Central memory CD8-positive, alpha-beta T cell (primary cell): Measurements from ENCODE around the gene PRKAR2B.
"Not testable (repeated sequence)": the region's sequence is repeated elsewhere in the genome, so short reads cannot be mapped to it uniquely, and the experiment has no call there.

Source experiments
- ATAC-seq: fragments of 150-1000 bp; cut with Tn5 transposase; replicated peaks from 2 replicates; pipeline ENCODE4 v1.10.0; 2022; ENCODE audit warnings: mild to moderate bottlenecking, moderate FRiP score, moderate number of reproducible peaks; ENCODE audit not compliant: poor library complexity, severe bottlenecking; ENCODE audit errors: extremely low read depth
- DNase-seq, 2 donors: peaks; one replicate each; pipeline ENCODE4 v3.0.0; 2021; ENCODE audit warnings: low spot score in 2 of 2
- H3K27ac Mint-ChIP-seq: one replicate; pipeline ENCODE4 v1.8.0; 2022; ENCODE audit warnings: low read depth, mild to moderate bottlenecking, moderate library complexity, mixed read lengths
- H3K27me3 Mint-ChIP-seq: one replicate; pipeline ENCODE4 v1.8.0; 2022; ENCODE audit warnings: mixed read lengths
- H3K36me3 Mint-ChIP-seq: one replicate; pipeline ENCODE4 v1.8.0; 2022; ENCODE audit warnings: mild to moderate bottlenecking, moderate library complexity, mixed read lengths; ENCODE audit not compliant: insufficient read depth
- H3K4me1 Mint-ChIP-seq: one replicate; pipeline ENCODE4 v1.8.0; 2022; ENCODE audit warnings: mixed read lengths
- H3K4me3 Mint-ChIP-seq: one replicate; pipeline ENCODE4 v1.8.0; 2022; ENCODE audit warnings: mild to moderate bottlenecking, moderate library complexity, mixed read lengths
- H3K9me3 Mint-ChIP-seq: one replicate; pipeline ENCODE4 v1.8.0; 2022; ENCODE audit warnings: mixed read lengths

Gene PRKAR2B

GRCh38 chr7:107125475-107125874, 81.0 kb downstream of the PRKAR2B start:
- no peak for ATAC-seq
- H3K36me3 Mint-ChIP-seq: peaks cover 7% of the 10 kb centered on the region
- H3K27me3 Mint-ChIP-seq: no peaks in the 10 kb centered on the region
- peaks cover 20% of the 10 kb centered on the region for H3K4me1 Mint-ChIP-seq
- peak overlapping the region; percentile 96 for H3K27ac Mint-ChIP-seq
- no peak for DNase-seq
- H3K4me3 Mint-ChIP-seq: peak overlapping the region; percentile 70
- H3K9me3 Mint-ChIP-seq: no peaks in the 10 kb centered on the region

GRCh38 chr7:107128217-107128616, 83.7 kb downstream of the PRKAR2B start:
- peaks cover 7% of the 10 kb centered on the region for H3K36me3 Mint-ChIP-seq
- no peak overlapping the region for H3K27ac Mint-ChIP-seq
- H3K4me1 Mint-ChIP-seq: peaks cover 20% of the 10 kb centered on the region
- H3K9me3 Mint-ChIP-seq: no peaks in the 10 kb centered on the region
- ATAC-seq (no peak), DNase-seq (no peak)
- no peak overlapping the region for H3K4me3 Mint-ChIP-seq
- no peaks in the 10 kb centered on the region for H3K27me3 Mint-ChIP-seq

GRCh38 chr7:107128748-107129147, 84.2 kb downstream of the PRKAR2B start:
- H3K9me3 Mint-ChIP-seq: no peaks in the 10 kb centered on the region
- H3K4me1 Mint-ChIP-seq: peaks cover 20% of the 10 kb centered on the region
- no peak for DNase-seq
- H3K27ac Mint-ChIP-seq: no peak overlapping the region
- H3K27me3 Mint-ChIP-seq: no peaks in the 10 kb centered on the region
- no peak overlapping the region for H3K4me3 Mint-ChIP-seq
- H3K36me3 Mint-ChIP-seq: peaks cover 7% of the 10 kb centered on the region
- ATAC-seq: no peak

- Mint-ChIP-seq H3K27ac (no peak overlapping the region), H3K27me3 (no peaks in the 10 kb centered on the region), H3K9me3 (no peaks in the 10 kb centered on the region), H3K4me3 (no peak overlapping the region), H3K4me1 (peaks cover 13% of the 10 kb centered on the region), H3K36me3 (peaks cover 5% of the 10 kb centered on the region)
- ATAC-seq: no peak
- no peak for DNase-seq
These were observed 86.1 kb downstream of the PRKAR2B start for GRCh38 chr7:107130487-107131220.

- Mint-ChIP-seq H3K4me3 (no peak overlapping the region), H3K9me3 (no peaks in the 10 kb centered on the region), H3K27ac (no peak overlapping the region), H3K27me3 (no peaks in the 10 kb centered on the region), H3K36me3 (no peaks in the 10 kb centered on the region), H3K4me1 (no peaks in the 10 kb centered on the region)
- ATAC-seq: no peak
- no peak for DNase-seq
These were observed 88.9 kb downstream of the PRKAR2B start for GRCh38 chr7:107133396-107133795.

GRCh38 chr7:107138696-107139420, 94.4 kb downstream of the PRKAR2B start:
- Mint-ChIP-seq H3K4me1 (no peaks in the 10 kb centered on the region), H3K36me3 (no peaks in the 10 kb centered on the region), H3K27me3 (no peaks in the 10 kb centered on the region), H3K4me3 (no peak overlapping the region), H3K9me3 (no peaks in the 10 kb centered on the region), H3K27ac (no peak overlapping the region)
- DNase-seq (no peak), ATAC-seq (no peak)

- not testable (repeated sequence) for H3K4me1 Mint-ChIP-seq, H3K27ac Mint-ChIP-seq, ATAC-seq, H3K36me3 Mint-ChIP-seq, H3K27me3 Mint-ChIP-seq, H3K9me3 Mint-ChIP-seq, H3K4me3 Mint-ChIP-seq, DNase-seq
These were observed 99.4 kb downstream of the PRKAR2B start for GRCh38 chr7:107143875-107144274.

- no peaks in the 10 kb centered on the region for H3K9me3 Mint-ChIP-seq
- H3K27ac Mint-ChIP-seq: no peak overlapping the region
- ATAC-seq: no peak
- no peak overlapping the region for H3K4me3 Mint-ChIP-seq
- DNase-seq: no peak
- H3K27me3 Mint-ChIP-seq: no peaks in the 10 kb centered on the region
- no peaks in the 10 kb centered on the region for H3K36me3 Mint-ChIP-seq
- H3K4me1 Mint-ChIP-seq: no peaks in the 10 kb centered on the region
These were observed 100.7 kb downstream of the PRKAR2B start for GRCh38 chr7:107145067-107145838.

GRCh38 chr7:107147464-107148393, 103.2 kb downstream of the PRKAR2B start:
- Mint-ChIP-seq H3K9me3 (no peaks in the 10 kb centered on the region), H3K36me3 (no peaks in the 10 kb centered on the region), H3K27ac (no peak overlapping the region), H3K4me3 (no peak overlapping the region), H3K27me3 (no peaks in the 10 kb centered on the region), H3K4me1 (no peaks in the 10 kb centered on the region)
- peak; percentile 67 for ATAC-seq
- no peak for DNase-seq

GRCh38 chr7:107148721-107149120, 104.2 kb downstream of the PRKAR2B start:
- H3K4me3 Mint-ChIP-seq: no peak overlapping the region
- no peaks in the 10 kb centered on the region for H3K4me1 Mint-ChIP-seq
- H3K9me3 Mint-ChIP-seq: no peaks in the 10 kb centered on the region
- H3K36me3 Mint-ChIP-seq: no peaks in the 10 kb centered on the region
- H3K27me3 Mint-ChIP-seq: peaks cover 4% of the 10 kb centered on the region
- DNase-seq (no peak), ATAC-seq (no peak)
- no peak overlapping the region for H3K27ac Mint-ChIP-seq

GRCh38 chr7:107149863-107150262, 105.4 kb downstream of the PRKAR2B start:
- Mint-ChIP-seq H3K27ac (no peak overlapping the region), H3K9me3 (no peaks in the 10 kb centered on the region), H3K4me3 (no peak overlapping the region), H3K4me1 (no peaks in the 10 kb centered on the region), H3K36me3 (no peaks in the 10 kb centered on the region), H3K27me3 (peaks cover 9% of the 10 kb centered on the region)
- no peak for DNase-seq
- ATAC-seq: no peak
